ENCODE measurements around the gene ELK3. TPM values are rescaled to one million over a fixed set of nuclear protein-coding genes. Genes with fewer than 3 reads are reported as not detected.

Gene ELK3
- total and polyA plus RNA-seq, 2 of the 13 experiments (the other 11 are each of a cell fraction or from before 2014, with no cell fraction given), result 2.9 to 3.2 TPM

DNA sequence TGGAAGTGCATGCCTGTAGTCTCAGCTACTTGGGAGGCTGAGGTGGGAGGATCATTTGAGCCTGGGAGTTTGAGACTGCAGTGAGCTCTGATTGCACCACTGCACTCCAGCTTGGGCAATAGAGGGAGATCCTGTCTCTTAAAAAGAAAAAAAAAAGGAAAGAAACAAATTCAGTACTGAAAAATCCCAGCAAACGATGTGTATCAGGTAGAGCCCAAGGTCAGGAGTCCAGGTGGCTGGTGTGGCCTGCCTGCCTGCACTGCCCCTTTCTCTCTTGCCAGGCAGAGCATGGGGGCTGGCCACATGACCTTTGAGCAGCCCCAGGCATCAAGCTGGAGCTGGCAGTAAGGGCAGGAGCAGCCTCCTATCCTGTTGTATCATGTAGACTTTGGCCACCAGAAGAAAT, 31.8 kb downstream of the ELK3 start (continued):
- TF ChIP-seq ZMYM4 (CRISPR knock-in tag; IDR thresholded peaks at IDR 0.05), result peak; percentile 67
- TF ChIP-seq ZNF709 (CRISPR knock-in tag; IDR thresholded peaks at IDR 0.05), result no peak
- TF ChIP-seq, protein P1, sequence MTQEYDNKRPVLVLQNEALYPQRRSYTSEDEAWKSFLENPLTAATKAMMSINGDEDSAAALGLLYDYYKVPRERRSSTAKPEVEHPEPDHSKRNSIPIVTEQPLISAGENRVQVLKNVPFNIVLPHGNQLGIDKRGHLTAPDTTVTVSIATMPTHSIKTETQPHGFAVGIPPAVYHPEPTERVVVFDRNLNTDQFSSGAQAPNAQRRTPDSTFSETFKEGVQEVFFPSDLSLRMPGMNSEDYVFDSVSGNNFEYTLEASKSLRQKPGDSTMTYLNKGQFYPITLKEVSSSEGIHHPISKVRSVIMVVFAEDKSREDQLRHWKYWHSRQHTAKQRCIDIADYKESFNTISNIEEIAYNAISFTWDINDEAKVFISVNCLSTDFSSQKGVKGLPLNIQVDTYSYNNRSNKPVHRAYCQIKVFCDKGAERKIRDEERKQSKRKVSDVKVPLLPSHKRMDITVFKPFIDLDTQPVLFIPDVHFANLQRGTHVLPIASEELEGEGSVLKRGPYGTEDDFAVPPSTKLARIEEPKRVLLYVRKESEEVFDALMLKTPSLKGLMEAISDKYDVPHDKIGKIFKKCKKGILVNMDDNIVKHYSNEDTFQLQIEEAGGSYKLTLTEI (CRISPR knock-in tag; conservative IDR thresholded peaks at IDR 0.05), result no peak
- TF ChIP-seq ZNF510 (CRISPR knock-in tag; IDR thresholded peaks at IDR 0.05; ENCODE audit: low read depth), result no peak
- TF ChIP-seq, protein P2, sequence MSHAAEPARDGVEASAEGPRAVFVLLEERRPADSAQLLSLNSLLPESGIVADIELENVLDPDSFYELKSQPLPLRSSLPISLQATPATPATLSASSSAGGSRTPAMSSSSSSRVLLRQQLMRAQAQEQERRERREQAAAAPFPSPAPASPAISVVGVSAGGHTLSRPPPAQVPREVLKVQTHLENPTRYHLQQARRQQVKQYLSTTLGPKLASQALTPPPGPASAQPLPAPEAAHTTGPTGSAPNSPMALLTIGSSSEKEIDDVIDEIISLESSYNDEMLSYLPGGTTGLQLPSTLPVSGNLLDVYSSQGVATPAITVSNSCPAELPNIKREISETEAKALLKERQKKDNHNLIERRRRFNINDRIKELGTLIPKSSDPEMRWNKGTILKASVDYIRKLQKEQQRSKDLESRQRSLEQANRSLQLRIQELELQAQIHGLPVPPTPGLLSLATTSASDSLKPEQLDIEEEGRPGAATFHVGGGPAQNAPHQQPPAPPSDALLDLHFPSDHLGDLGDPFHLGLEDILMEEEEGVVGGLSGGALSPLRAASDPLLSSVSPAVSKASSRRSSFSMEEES (CRISPR knock-in tag; IDR thresholded peaks at IDR 0.05), result 0 out of 2 replicates have a peak, but pooled peaks have one; percentile 29
- TF ChIP-seq, protein P3, sequence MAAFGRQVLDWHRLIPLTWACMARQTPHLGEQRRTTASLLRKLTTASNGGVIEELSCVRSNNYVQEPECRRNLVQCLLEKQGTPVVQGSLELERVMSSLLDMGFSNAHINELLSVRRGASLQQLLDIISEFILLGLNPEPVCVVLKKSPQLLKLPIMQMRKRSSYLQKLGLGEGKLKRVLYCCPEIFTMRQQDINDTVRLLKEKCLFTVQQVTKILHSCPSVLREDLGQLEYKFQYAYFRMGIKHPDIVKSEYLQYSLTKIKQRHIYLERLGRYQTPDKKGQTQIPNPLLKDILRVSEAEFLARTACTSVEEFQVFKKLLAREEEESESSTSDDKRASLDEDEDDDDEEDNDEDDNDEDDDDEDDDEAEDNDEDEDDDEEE (CRISPR knock-in tag; IDR thresholded peaks at IDR 0.05), result no peak
- TF ChIP-seq ZFP36L2 (CRISPR knock-in tag; IDR thresholded peaks at IDR 0.05), result no peak
- TF ChIP-seq NR2C2 (CRISPR knock-in tag; IDR thresholded peaks at IDR 0.05; ENCODE audit: borderline replicate concordance), result no peak; the same call in 1 of the 2 replicates
- TF ChIP-seq, protein P4, sequence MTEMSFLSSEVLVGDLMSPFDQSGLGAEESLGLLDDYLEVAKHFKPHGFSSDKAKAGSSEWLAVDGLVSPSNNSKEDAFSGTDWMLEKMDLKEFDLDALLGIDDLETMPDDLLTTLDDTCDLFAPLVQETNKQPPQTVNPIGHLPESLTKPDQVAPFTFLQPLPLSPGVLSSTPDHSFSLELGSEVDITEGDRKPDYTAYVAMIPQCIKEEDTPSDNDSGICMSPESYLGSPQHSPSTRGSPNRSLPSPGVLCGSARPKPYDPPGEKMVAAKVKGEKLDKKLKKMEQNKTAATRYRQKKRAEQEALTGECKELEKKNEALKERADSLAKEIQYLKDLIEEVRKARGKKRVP (CRISPR knock-in tag; IDR thresholded peaks at IDR 0.05), result no peak
- TF ChIP-seq, protein P5, sequence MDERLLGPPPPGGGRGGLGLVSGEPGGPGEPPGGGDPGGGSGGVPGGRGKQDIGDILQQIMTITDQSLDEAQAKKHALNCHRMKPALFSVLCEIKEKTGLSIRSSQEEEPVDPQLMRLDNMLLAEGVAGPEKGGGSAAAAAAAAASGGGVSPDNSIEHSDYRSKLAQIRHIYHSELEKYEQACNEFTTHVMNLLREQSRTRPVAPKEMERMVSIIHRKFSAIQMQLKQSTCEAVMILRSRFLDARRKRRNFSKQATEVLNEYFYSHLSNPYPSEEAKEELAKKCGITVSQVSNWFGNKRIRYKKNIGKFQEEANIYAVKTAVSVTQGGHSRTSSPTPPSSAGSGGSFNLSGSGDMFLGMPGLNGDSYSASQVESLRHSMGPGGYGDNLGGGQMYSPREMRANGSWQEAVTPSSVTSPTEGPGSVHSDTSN (CRISPR knock-in tag; IDR thresholded peaks at IDR 0.05), result no peak
- TF ChIP-seq, protein P6, sequence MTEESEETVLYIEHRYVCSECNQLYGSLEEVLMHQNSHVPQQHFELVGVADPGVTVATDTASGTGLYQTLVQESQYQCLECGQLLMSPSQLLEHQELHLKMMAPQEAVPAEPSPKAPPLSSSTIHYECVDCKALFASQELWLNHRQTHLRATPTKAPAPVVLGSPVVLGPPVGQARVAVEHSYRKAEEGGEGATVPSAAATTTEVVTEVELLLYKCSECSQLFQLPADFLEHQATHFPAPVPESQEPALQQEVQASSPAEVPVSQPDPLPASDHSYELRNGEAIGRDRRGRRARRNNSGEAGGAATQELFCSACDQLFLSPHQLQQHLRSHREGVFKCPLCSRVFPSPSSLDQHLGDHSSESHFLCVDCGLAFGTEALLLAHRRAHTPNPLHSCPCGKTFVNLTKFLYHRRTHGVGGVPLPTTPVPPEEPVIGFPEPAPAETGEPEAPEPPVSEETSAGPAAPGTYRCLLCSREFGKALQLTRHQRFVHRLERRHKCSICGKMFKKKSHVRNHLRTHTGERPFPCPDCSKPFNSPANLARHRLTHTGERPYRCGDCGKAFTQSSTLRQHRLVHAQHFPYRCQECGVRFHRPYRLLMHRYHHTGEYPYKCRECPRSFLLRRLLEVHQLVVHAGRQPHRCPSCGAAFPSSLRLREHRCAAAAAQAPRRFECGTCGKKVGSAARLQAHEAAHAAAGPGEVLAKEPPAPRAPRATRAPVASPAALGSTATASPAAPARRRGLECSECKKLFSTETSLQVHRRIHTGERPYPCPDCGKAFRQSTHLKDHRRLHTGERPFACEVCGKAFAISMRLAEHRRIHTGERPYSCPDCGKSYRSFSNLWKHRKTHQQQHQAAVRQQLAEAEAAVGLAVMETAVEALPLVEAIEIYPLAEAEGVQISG (CRISPR knock-in tag; IDR thresholded peaks at IDR 0.05), result 0 out of 2 replicates have a peak, but pooled peaks have one; percentile 23
- TF ChIP-seq ZKSCAN5 (CRISPR knock-in tag; IDR thresholded peaks at IDR 0.05), result no peak
- peak; percentile 38 for TF ChIP-seq ASH2L (IDR thresholded peaks at IDR 0.05; ENCODE audit: insufficient read length, low read depth, low read length)
- TF ChIP-seq GFI1 (CRISPR knock-in tag; IDR thresholded peaks at IDR 0.05; ENCODE audit: borderline replicate concordance), result peak; percentile 60; the same call in 1 of the 2 replicates
- 0 out of 2 replicates have a peak, but pooled peaks have one; percentile 37 for TF ChIP-seq REPIN1 (CRISPR knock-in tag; IDR thresholded peaks at IDR 0.05; ENCODE audit: borderline replicate concordance, low read depth)
- no peak for TF ChIP-seq ZNF343 (CRISPR knock-in tag; IDR thresholded peaks at IDR 0.05)
- TF ChIP-seq, protein P7, sequence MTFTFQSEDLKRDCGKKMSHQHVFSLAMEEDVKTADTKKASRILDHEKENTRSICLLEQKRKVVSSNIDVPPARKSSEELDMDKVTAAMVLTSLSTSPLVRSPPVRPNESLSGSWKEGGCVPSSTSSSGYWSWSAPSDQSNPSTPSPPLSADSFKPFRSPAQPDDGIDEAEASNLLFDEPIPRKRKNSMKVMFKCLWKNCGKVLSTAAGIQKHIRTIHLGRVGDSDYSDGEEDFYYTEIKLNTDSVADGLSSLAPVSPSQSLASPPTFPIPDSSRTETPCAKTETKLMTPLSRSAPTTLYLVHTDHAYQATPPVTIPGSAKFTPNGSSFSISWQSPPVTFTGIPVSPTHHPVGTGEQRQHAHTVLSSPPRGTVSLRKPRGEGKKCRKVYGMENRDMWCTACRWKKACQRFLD (CRISPR knock-in tag; IDR thresholded peaks at IDR 0.05; ENCODE audit: borderline replicate concordance), result no peak

Measured in HepG2 (cell line).